ENCODE measurements around the gene CELSR3. TPM values are rescaled to one million over a fixed set of nuclear protein-coding genes. Genes with fewer than 3 reads are reported as not detected.
A peak's percentile ranks its signal among the peaks of the same experiment; 100 is the strongest.

The CELSR3 gene
- total and polyA plus RNA-seq, 7 experiments from 2014 or later: 0.17 to 8.7 (median 3.4) TPM

DNA sequence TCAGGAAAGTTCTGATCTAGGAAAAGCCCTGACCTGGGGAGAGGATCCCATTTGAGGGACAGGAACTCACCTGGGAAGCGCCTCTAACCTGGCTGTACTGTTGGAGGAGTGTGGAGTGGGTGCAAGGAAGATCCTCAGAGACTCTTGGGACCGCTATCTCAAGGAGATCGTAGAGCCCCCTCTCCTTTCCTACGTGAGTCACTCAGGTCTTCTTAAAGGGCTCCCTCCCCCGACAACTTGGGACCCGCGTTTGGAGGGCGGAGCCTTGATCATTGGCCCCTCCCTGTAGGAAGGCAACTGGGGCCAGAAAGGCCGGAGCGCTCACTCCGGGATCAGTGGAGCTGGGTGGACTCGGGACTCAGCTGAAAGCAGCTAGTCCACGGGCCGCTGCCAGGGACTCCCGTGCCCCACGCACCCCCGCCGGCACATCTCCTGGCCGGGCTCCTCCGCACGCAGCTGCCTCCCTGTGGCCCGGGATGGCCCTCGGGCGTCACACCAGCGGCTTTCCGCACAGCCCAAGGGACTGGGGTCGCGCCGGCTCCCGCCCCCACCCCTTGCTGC, 27.9 kb downstream of the CELSR3 start:
- Histone ChIP-seq H3K4me1 (ENCODE audit: control insufficient read depth in 2 of 2, insufficient read depth in 2 of 2, low read length in 2 of 2) (peaks cover 0 to 11% of the 10 kb centered on the region in 2 donors), H3K36me3 (ENCODE audit: control insufficient read depth in 2 of 3, insufficient read depth in 3 of 3, low read length in 3 of 3) (peaks cover 0 to 5% (median 0%) of the 10 kb centered on the region in 3 experiments), H3K27ac (ENCODE audit: low read depth, low read length) (peak overlapping the region; percentile 70), H3K27me3 (ENCODE audit: control insufficient read depth in 2 of 2, insufficient read depth in 2 of 2, low read length in 2 of 2) (no peaks in the 10 kb centered on the region), H3K9me3 (ENCODE audit: control insufficient read depth in 2 of 3, low read length in 3 of 3) (no peaks in the 10 kb centered on the region), H3K4me3 (ENCODE audit: low read length) (peak overlapping the region; percentile 76)
- ChIA-PET POLR2A (interaction anchor here (0.6 to 3.0 kb wide), 6 partner anchors 12 to 234 kb away, joined by 3 to 9 read pairs (median 6); partner anchors contain the start of genes CELSR3, PFKFB4 and UQCRC1), CTCF (interaction anchor here (0.6 to 2.4 kb wide), 6 partner anchors 22 to 199 kb away, joined by 3 to 7 read pairs (median 4); no protein-coding TSS in a partner anchor)
- intact Hi-C loops (cut with micrococcal nuclease): loop anchor here (1.0 to 10.0 kb wide), 13 partner anchors 22 to 708 kb away; partner anchors contain the start of genes NME6 (in 2 of the 2), QRICH1 (in 2 of the 2), UQCRC1 (in 2 of the 2) and CDC25A (in 1 of the 2)
- Mint-ChIP-seq H3K36me3 (peaks cover 0 to 9% (median 0%) of the 10 kb centered on the region in 5 donors), H3K27ac (peak overlapping the region in 3 of 9 donors; percentile 20 to 45 (median 38)), H3K27me3 (no peaks in the 10 kb centered on the region), H3K9me3 (no peaks in the 10 kb centered on the region), H3K4me1 (peaks cover 4 to 31% (median 22%) of the 10 kb centered on the region in 7 donors), H3K4me3 (peak overlapping the region; percentile 79 to 92 (median 88))
- peak in 3 of 9 donors; percentile 10 to 66 (median 28) for DNase-seq
- ATAC-seq: peak; percentile 19

DNA sequence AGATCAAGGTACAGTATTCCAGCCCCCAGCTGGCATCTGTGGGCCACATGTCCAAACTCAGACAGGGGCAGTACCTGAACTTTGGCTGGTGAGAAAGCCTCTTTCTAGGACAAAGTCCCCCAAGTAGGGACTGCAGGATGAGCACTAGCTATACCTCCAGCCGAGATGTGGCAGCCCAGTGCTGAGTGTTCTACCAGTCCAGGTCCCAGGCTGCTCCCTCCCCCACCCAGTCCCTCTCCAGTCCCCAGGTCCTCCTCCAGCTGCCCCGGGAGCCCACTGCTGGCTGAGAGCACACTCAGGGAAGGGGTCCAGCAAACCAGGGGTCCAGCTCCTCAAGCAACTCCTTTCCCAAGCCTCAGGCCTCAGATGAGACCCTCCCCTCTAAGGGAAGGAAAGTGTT, 28.9 kb downstream of the CELSR3 start:
- intact Hi-C loops (cut with micrococcal nuclease): loop anchor here in 1 of 2 donors (10.0 kb wide), 1 partner anchor 329 kb away; the partner anchor contains the start of gene NME6

DNA sequence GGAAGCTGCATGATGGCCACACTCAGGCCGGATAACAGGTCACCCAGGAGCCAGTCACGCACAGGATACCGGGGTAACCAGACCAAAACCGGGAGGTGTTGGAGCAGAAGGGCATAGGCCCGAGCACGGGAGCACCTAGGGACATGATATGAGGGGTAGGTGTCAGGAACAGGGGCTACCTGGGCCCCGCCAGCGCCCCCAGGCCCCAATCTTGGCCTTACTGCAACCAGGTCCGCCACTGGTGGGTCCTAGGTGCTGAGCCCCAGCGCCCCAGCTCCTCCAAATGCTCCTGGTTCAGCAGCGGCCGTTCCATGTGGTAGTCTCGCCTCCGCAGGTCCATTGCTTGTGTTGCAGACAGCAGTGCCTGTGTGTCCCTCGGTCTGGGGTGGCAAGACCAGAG, 29.4 kb downstream of the CELSR3 start:
- H3K36me3 ChIP-seq (ENCODE audit: control insufficient read depth in 2 of 3, insufficient read depth in 3 of 3, low read length in 3 of 3): peaks cover 0 to 12% (median 0%) of the 10 kb centered on the region in 3 experiments
- H3K27me3 Mint-ChIP-seq: no peaks in the 10 kb centered on the region
- DNase-seq (no peak), ATAC-seq (no peak)
- H3K4me3 ChIP-seq (ENCODE audit: low read length): no peak overlapping the region
- H3K4me3 Mint-ChIP-seq: peak overlapping the region in 6 of 10 donors; percentile 9 to 90 (median 22)
- H3K27ac ChIP-seq (ENCODE audit: low read depth, low read length): no peak overlapping the region
- no peaks in the 10 kb centered on the region for H3K9me3 Mint-ChIP-seq
- H3K4me1 ChIP-seq (ENCODE audit: control insufficient read depth in 2 of 2, insufficient read depth in 2 of 2, low read length in 2 of 2): peaks cover 0 to 11% of the 10 kb centered on the region in 2 donors
- intact Hi-C loops (cut with micrococcal nuclease): loop anchor here in 1 of 2 donors (10.0 kb wide), 1 partner anchor 328 kb away; the partner anchor contains the start of gene NME6
- no peaks in the 10 kb centered on the region for H3K27me3 ChIP-seq (ENCODE audit: control insufficient read depth in 2 of 2, insufficient read depth in 2 of 2, low read length in 2 of 2)
- peaks cover 4 to 31% (median 19%) of the 10 kb centered on the region in 7 donors for H3K4me1 Mint-ChIP-seq
- H3K27ac Mint-ChIP-seq: no peak overlapping the region
- CTCF ChIA-PET: interaction anchor here (1.1 kb wide), 1 partner anchor 99 kb away, joined by 4 read pairs; no protein-coding TSS in a partner anchor
- peaks cover 0 to 13% (median 0%) of the 10 kb centered on the region in 5 donors for H3K36me3 Mint-ChIP-seq
- no peaks in the 10 kb centered on the region for H3K9me3 ChIP-seq (ENCODE audit: control insufficient read depth in 2 of 3, low read length in 3 of 3)
- POLR2A ChIA-PET: interaction anchor here (1.3 to 2.0 kb wide), 2 partner anchors 23 to 76 kb away, joined by 3 to 5 read pairs; partner anchors contain the start of gene PFKFB4

More for the DNA sequence above, 28.9 kb downstream of the CELSR3 start:
- no peaks in the 10 kb centered on the region for H3K9me3 ChIP-seq (ENCODE audit: control insufficient read depth in 2 of 3, low read length in 3 of 3)
- DNase-seq (no peak), ATAC-seq (no peak)
- H3K4me1 Mint-ChIP-seq: peaks cover 4 to 31% (median 19%) of the 10 kb centered on the region in 7 donors
- no peaks in the 10 kb centered on the region for H3K9me3 Mint-ChIP-seq
- peak overlapping the region; percentile 33 to 92 (median 88) for H3K4me3 Mint-ChIP-seq
- H3K27me3 ChIP-seq (ENCODE audit: control insufficient read depth in 2 of 2, insufficient read depth in 2 of 2, low read length in 2 of 2): no peaks in the 10 kb centered on the region
- H3K27me3 Mint-ChIP-seq: no peaks in the 10 kb centered on the region
- ChIA-PET POLR2A (interaction anchor here (1.3 to 2.0 kb wide), 2 partner anchors 23 to 77 kb away, joined by 3 to 5 read pairs; partner anchors contain the start of gene PFKFB4), CTCF (interaction anchor here (1.1 to 1.3 kb wide), 2 partner anchors 55 to 100 kb away, joined by 3 to 4 read pairs; no protein-coding TSS in a partner anchor)
- peaks cover 0 to 11% of the 10 kb centered on the region in 2 donors for H3K4me1 ChIP-seq (ENCODE audit: control insufficient read depth in 2 of 2, insufficient read depth in 2 of 2, low read length in 2 of 2)
- H3K36me3 Mint-ChIP-seq: peaks cover 0 to 13% (median 0%) of the 10 kb centered on the region in 5 donors
- H3K27ac ChIP-seq (ENCODE audit: low read depth, low read length): no peak overlapping the region
- H3K27ac Mint-ChIP-seq: peak overlapping the region in 1 of 9 donors; percentile 45
- no peak overlapping the region for H3K4me3 ChIP-seq (ENCODE audit: low read length)
- peaks cover 0 to 7% (median 0%) of the 10 kb centered on the region in 3 experiments for H3K36me3 ChIP-seq (ENCODE audit: control insufficient read depth in 2 of 3, insufficient read depth in 3 of 3, low read length in 3 of 3)

DNA sequence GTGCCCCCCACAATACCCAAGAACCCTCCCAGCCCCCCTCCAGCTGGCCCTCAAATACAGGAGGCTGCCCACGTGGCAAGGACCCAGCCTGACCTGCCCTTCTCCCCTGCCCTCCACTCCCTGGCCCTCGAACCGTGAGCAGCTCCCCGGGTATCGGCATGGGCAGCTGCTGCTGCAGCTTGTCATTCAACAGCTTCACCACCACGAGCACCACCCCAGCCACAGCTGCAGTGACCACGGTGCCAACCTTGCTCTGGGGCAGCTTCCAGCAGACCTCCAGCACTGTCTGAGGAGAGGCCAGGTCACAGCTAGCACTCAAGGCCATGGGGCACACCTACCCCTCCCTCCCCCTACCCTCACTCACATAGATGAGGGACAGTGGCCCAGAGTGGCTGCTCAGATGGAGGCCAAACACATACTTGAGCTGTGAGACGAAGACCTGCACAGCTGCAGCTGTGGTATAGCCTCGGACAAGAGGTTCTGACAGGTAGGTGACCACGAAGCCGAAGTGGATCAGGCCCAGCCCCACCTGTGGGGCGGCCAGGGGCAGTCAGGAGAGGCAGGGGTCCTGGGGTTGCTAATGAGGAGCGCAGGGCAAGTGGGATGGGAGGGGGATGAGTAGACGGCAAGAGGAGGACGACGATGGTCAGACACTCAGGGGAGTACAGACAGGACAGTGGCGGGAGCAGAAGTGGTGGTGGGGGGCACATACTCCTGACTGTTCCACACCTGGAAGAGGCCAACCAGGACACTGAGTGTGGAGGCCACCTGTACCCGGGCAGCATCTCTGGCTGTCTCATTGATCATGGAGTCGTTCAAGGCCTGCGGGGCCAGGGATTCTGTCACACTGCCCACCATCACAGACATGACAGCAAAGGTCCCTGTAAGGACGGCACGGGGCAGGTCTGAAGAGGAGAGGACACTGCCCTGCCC, 30.9 kb downstream of the CELSR3 start:
- H3K36me3 Mint-ChIP-seq: peaks cover 0 to 17% (median 8%) of the 10 kb centered on the region in 5 donors
- ChIA-PET POLR2A (interaction anchor here (0.5 kb wide), 1 partner anchor 762 kb away, joined by 4 read pairs; no protein-coding TSS in a partner anchor), CTCF (interaction anchor here (0.5 kb wide), 1 partner anchor 123 kb away, joined by 3 read pairs; no protein-coding TSS in a partner anchor)
- Histone ChIP-seq H3K4me1 (ENCODE audit: control insufficient read depth in 2 of 2, insufficient read depth in 2 of 2, low read length in 2 of 2) (peaks cover 0 to 11% of the 10 kb centered on the region in 2 donors), H3K9me3 (ENCODE audit: control insufficient read depth in 2 of 3, low read length in 3 of 3) (no peaks in the 10 kb centered on the region), H3K27me3 (ENCODE audit: control insufficient read depth in 2 of 2, insufficient read depth in 2 of 2, low read length in 2 of 2) (no peaks in the 10 kb centered on the region), H3K4me3 (ENCODE audit: low read length) (no peak overlapping the region), H3K36me3 (ENCODE audit: control insufficient read depth in 2 of 3, insufficient read depth in 3 of 3, low read length in 3 of 3) (peaks cover 0 to 27% (median 0%) of the 10 kb centered on the region in 3 experiments), H3K27ac (ENCODE audit: low read depth, low read length) (no peak overlapping the region)
- peak overlapping the region in 1 of 10 donors; percentile 66 for H3K4me3 Mint-ChIP-seq
- no peaks in the 10 kb centered on the region for H3K9me3 Mint-ChIP-seq
- ATAC-seq: no peak
- DNase-seq: no peak
- peaks cover 4 to 30% (median 16%) of the 10 kb centered on the region in 7 donors for H3K4me1 Mint-ChIP-seq
- peak overlapping the region in 1 of 9 donors; percentile 32 for H3K27ac Mint-ChIP-seq
- intact Hi-C loops (cut with micrococcal nuclease): loop anchor here in 1 of 2 donors (10.0 kb wide), 1 partner anchor 327 kb away; the partner anchor contains the start of gene NME6
- no peaks in the 10 kb centered on the region for H3K27me3 Mint-ChIP-seq

DNA sequence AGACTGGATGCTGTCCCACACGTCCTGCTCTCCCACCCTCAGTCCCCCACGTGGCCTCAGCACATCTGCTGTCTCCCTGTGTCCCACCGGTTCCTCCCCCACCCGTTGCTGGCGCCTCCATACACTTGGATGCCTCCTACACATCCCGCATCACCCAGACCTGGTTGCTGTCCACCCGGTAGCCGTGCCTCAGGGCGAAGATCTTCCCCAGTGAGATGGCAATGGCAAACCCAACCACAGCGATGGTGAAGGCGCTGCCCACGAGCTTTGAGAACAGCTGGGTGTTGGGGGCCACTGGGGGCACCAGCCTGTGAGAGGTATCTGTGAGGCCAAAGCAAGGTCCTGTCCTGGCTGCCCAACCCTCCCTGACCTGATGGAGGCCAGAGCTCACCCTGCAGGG, 31.9 kb downstream of the CELSR3 start:
- H3K4me1 ChIP-seq (ENCODE audit: control insufficient read depth in 2 of 2, insufficient read depth in 2 of 2, low read length in 2 of 2): peaks cover 0 to 7% of the 10 kb centered on the region in 2 donors
- Mint-ChIP-seq H3K27ac (no peak overlapping the region), H3K9me3 (no peaks in the 10 kb centered on the region), H3K36me3 (peaks cover 0 to 17% (median 9%) of the 10 kb centered on the region in 5 donors), H3K27me3 (no peaks in the 10 kb centered on the region), H3K4me3 (no peak overlapping the region), H3K4me1 (peaks cover 4 to 24% (median 10%) of the 10 kb centered on the region in 7 donors)
- ChIA-PET CTCF (no interaction called here), POLR2A (no interaction called here)
- no peaks in the 10 kb centered on the region for H3K9me3 ChIP-seq (ENCODE audit: control insufficient read depth in 2 of 3, low read length in 3 of 3)
- no peak for ATAC-seq
- H3K4me3 ChIP-seq (ENCODE audit: low read length): no peak overlapping the region
- peaks cover 0 to 34% (median 0%) of the 10 kb centered on the region in 3 experiments for H3K36me3 ChIP-seq (ENCODE audit: control insufficient read depth in 2 of 3, insufficient read depth in 3 of 3, low read length in 3 of 3)
- H3K27me3 ChIP-seq (ENCODE audit: control insufficient read depth in 2 of 2, insufficient read depth in 2 of 2, low read length in 2 of 2): no peaks in the 10 kb centered on the region
- H3K27ac ChIP-seq (ENCODE audit: low read depth, low read length): no peak overlapping the region
- DNase-seq: no peak
- intact Hi-C loops (cut with micrococcal nuclease): loop anchor here in 1 of 2 donors (10.0 kb wide), 1 partner anchor 326 kb away; the partner anchor contains the start of gene NME6

Measured in naive thymus-derived CD4-positive, alpha-beta T cell (primary cell).